DND-41 (cell line): ENCODE data around the gene TALDO1.
A peak's percentile ranks its signal among the peaks of the same experiment; 100 is the strongest.

Experiments used
- ATAC-seq: fragments of 200-7000 bp; cut with Tn5 transposase; 3 replicates; pipeline ENCODE4 v1.9.1; 2021; ENCODE audit warnings: low read depth; ENCODE audit not compliant: insufficient read depth
- DNase-seq: peaks from one replicate; pipeline ENCODE4 v3.0.0-alpha.2; 2020
- H2AFZ ChIP-seq: 2 replicates; pipeline ENCODE4 v1.6.0; 2012; ENCODE audit warnings: low read depth, low read length
- H3K27ac ChIP-seq: 2 replicates; pipeline ENCODE4 v1.5.1; 2012; ENCODE audit warnings: low read length, inconsistent platforms
- H3K27me3 ChIP-seq: fragments of 200-600 bp; sonication (generic); 2 replicates; pipeline ENCODE4 v1.6.0; 2012; ENCODE audit warnings: low read length, mild to moderate bottlenecking, inconsistent platforms; ENCODE audit not compliant: insufficient read depth, poor library complexity
- H3K36me3 ChIP-seq: 2 replicates; pipeline ENCODE4 v1.5.1; 2012; ENCODE audit warnings: low read length, inconsistent platforms; ENCODE audit not compliant: insufficient read depth
- H3K4me1 ChIP-seq: 2 replicates; pipeline ENCODE4 v1.5.1; 2012; ENCODE audit warnings: mild to moderate bottlenecking, low read length; ENCODE audit not compliant: insufficient read depth
- H3K4me2 ChIP-seq: 2 replicates; pipeline ENCODE4 v1.6.0; 2012; ENCODE audit warnings: mild to moderate bottlenecking, moderate library complexity, low read length, inconsistent platforms; ENCODE audit not compliant: insufficient read depth
- H3K4me3 ChIP-seq, 2 experiments: fragments of 200-600 bp in 1 of 2; shearing (Covaris generic) in 1 of 2; 2 replicates each; pipeline ENCODE4 v1.5.1; 2012 to 2016; ENCODE audit warnings: inconsistent platforms in 2 of 2, low read length in 2 of 2, mild to moderate bottlenecking in 2 of 2, low read depth in 1 of 2, moderate library complexity in 1 of 2
- H3K79me2 ChIP-seq: 2 replicates; pipeline ENCODE4 v1.6.0; 2012; ENCODE audit warnings: low read length, inconsistent platforms; ENCODE audit not compliant: insufficient read depth
- H3K9ac ChIP-seq: 2 replicates; pipeline ENCODE4 v1.6.0; 2012; ENCODE audit warnings: low read depth, mild to moderate bottlenecking, inconsistent platforms, low read length, moderate library complexity
- H3K9me3 ChIP-seq: 2 replicates; pipeline ENCODE4 v1.5.1; 2012; ENCODE audit warnings: low read length, moderate library complexity, mild to moderate bottlenecking, inconsistent platforms; ENCODE audit not compliant: insufficient read depth, severe bottlenecking
- H4K20me1 ChIP-seq: 2 replicates; pipeline ENCODE4 v1.6.0; 2012; ENCODE audit warnings: low read length; ENCODE audit not compliant: insufficient read depth
- EZH2 ChIP-seq: IDR thresholded peaks from 3 replicates; pipeline ENCODE4 v1.6.1; 2012; ENCODE audit warnings: borderline replicate concordance, low read depth, mild to moderate bottlenecking, moderate library complexity, low read length, inconsistent platforms; ENCODE audit not compliant: severe bottlenecking
- TF ChIP-seq, protein P1 (sequence below): IDR thresholded peaks from 2 replicates; pipeline ENCODE4 v1.5.1; 2012; ENCODE audit warnings: borderline replicate concordance, low read length, moderate library complexity, mild to moderate bottlenecking; ENCODE audit not compliant: poor library complexity, severe bottlenecking; ENCODE audit errors: extremely low read depth

TALDO1 gene

GRCh38 chr11:812390-812789 lies 65.1 kb downstream of the TALDO1 start:
- Histone ChIP-seq H3K9me3 (no peaks in the 10 kb centered on the region), H2AFZ (no peak overlapping the region), H3K79me2 (peaks cover 47% of the 10 kb centered on the region), H3K4me1 (peaks cover 38% of the 10 kb centered on the region), H3K27ac (no peak overlapping the region), H3K4me2 (peak overlapping the region; percentile 74; the same call in 1 of the 2 replicates), H3K27me3 (no peaks in the 10 kb centered on the region), H3K4me3 (peak overlapping the region in 1 of 2 experiments; percentile 79; a peak in 1 of 4 replicates), H3K9ac (no peak overlapping the region; the same call in 1 of the 2 replicates), H4K20me1 (peaks cover 45% of the 10 kb centered on the region), H3K36me3 (peaks cover 39% of the 10 kb centered on the region)
- no peak for ATAC-seq
- DNase-seq = no peak
- TF ChIP-seq EZH2 = no peak
- TF ChIP-seq, protein P1, sequence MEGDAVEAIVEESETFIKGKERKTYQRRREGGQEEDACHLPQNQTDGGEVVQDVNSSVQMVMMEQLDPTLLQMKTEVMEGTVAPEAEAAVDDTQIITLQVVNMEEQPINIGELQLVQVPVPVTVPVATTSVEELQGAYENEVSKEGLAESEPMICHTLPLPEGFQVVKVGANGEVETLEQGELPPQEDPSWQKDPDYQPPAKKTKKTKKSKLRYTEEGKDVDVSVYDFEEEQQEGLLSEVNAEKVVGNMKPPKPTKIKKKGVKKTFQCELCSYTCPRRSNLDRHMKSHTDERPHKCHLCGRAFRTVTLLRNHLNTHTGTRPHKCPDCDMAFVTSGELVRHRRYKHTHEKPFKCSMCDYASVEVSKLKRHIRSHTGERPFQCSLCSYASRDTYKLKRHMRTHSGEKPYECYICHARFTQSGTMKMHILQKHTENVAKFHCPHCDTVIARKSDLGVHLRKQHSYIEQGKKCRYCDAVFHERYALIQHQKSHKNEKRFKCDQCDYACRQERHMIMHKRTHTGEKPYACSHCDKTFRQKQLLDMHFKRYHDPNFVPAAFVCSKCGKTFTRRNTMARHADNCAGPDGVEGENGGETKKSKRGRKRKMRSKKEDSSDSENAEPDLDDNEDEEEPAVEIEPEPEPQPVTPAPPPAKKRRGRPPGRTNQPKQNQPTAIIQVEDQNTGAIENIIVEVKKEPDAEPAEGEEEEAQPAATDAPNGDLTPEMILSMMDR = no peak

DNA sequence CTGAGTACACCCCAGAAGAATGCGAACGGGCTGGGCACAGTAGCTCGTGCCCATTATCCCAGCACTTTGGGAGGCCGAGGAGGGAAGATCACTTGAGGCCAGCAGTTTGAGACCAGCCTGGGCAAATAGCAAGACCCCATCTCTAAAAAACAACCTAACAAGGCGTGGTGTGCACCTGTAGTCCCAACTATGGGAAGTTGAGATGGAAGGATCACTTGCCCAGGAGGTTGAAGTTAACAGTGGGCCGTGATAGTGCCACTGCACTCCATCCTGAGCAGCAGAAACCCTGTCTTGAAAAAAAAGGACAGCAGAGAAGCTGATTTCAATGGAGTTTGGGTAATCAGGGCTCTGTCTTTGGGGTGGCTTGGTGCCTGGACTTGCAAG lies 65.8 kb downstream of the TALDO1 start:
- peaks cover 45% of the 10 kb centered on the region for H4K20me1 ChIP-seq
- H3K27me3 ChIP-seq = no peaks in the 10 kb centered on the region
- TF ChIP-seq, protein P1 = no peak
- TF ChIP-seq EZH2 = no peak
- no peak overlapping the region for H3K4me3 ChIP-seq
- no peak overlapping the region for H2AFZ ChIP-seq
- no peaks in the 10 kb centered on the region for H3K9me3 ChIP-seq
- no peak overlapping the region for H3K4me2 ChIP-seq
- peaks cover 39% of the 10 kb centered on the region for H3K36me3 ChIP-seq
- H3K9ac ChIP-seq = no peak overlapping the region
- H3K27ac ChIP-seq = no peak overlapping the region
- H3K79me2 ChIP-seq = peaks cover 40% of the 10 kb centered on the region
- ATAC-seq (no peak), DNase-seq (no peak)
- peaks cover 32% of the 10 kb centered on the region for H3K4me1 ChIP-seq

DNA sequence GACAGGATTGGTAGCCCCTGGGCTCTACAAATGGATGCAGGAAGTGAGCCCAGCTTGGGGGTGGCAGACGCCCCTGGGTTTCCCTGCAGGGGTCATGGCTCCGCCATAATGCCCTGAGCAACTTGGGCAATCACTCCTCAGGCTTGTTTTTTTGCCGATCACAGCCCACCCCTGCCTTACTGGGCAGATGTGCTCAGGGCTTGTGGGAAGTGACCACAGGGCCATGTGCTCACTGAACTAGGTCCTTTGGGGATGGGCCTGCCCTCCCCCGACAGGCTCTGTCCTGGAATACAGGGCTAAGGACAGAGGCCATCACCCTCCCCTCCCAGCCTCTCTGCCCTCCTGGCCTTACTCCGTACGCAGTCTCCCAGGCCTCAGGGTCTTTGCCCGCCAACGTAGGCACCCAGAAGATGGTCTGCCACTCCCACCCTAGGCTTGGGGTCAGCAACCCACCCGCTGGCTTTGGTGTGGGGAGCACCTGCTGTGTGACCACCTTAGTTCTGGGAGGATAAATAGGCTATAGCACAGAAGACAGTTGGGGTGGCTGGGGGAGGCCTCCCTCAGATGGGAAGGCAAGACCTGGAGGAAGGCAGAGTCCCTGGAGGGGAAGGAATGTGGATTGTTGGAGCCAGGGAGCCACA lies 66.3 kb downstream of the TALDO1 start:
- H4K20me1 ChIP-seq = peaks cover 45% of the 10 kb centered on the region
- ATAC-seq (no peak), DNase-seq (no peak)
- peaks cover 35% of the 10 kb centered on the region for H3K79me2 ChIP-seq
- H3K4me2 ChIP-seq = no peak overlapping the region; the same call in 1 of the 2 replicates
- no peak overlapping the region for H3K4me3 ChIP-seq
- no peaks in the 10 kb centered on the region for H3K27me3 ChIP-seq
- no peak overlapping the region for H2AFZ ChIP-seq
- H3K9ac ChIP-seq = no peak overlapping the region
- H3K4me1 ChIP-seq = peaks cover 28% of the 10 kb centered on the region
- no peak overlapping the region for H3K27ac ChIP-seq
- TF ChIP-seq, protein P1 = no peak
- no peak for TF ChIP-seq EZH2
- H3K9me3 ChIP-seq = no peaks in the 10 kb centered on the region
- peaks cover 39% of the 10 kb centered on the region for H3K36me3 ChIP-seq
